Right hindlimb (tissue), 1 donor: ENCODE data around the gene SMARCA1.

ENCODE experiments used
- DNase-seq: peaks from one replicate; pipeline ENCODE4 v3.0.0-alpha.2; 2018

The SMARCA1 gene

GRCh38 chrX:129525896-129526295, 2.6 kb upstream of the SMARCA1 start:
- DNase-seq, result no peak

GRCh38 chrX:129525162-129525561, 1.9 kb upstream of the SMARCA1 start:
- DNase-seq, result no peak

- DNase-seq, result no peak
Observed at GRCh38 chrX:129524250-129524850, 1.1 kb upstream of the SMARCA1 start.

GRCh38 chrX:129522184-129523078, 859 bp downstream of the SMARCA1 start:
- DNase-seq, result peak; percentile 80

- DNase-seq, result no peak
Observed at GRCh38 chrX:129520151-129520550, 3.1 kb downstream of the SMARCA1 start.

GRCh38 chrX:129516402-129516801, 6.9 kb downstream of the SMARCA1 start:
- no peak for DNase-seq

- DNase-seq, result no peak
Observed at GRCh38 chrX:129512409-129512808, 10.9 kb downstream of the SMARCA1 start.

GRCh38 chrX:129511689-129512088, 11.6 kb downstream of the SMARCA1 start:
- no peak for DNase-seq

GRCh38 chrX:129510331-129510730, 13.0 kb downstream of the SMARCA1 start:
- DNase-seq, result no peak

GRCh38 chrX:129497146-129497843, 26.0 kb downstream of the SMARCA1 start:
- no peak for DNase-seq

- no peak for DNase-seq
Observed at GRCh38 chrX:129496625-129497024, 26.7 kb downstream of the SMARCA1 start.

GRCh38 chrX:129495900-129496299, 27.4 kb downstream of the SMARCA1 start:
- no peak for DNase-seq

GRCh38 chrX:129494887-129495286, 28.4 kb downstream of the SMARCA1 start:
- DNase-seq, result no peak

GRCh38 chrX:129493643-129494042, 29.6 kb downstream of the SMARCA1 start:
- no peak for DNase-seq

- no peak for DNase-seq
Observed at GRCh38 chrX:129490330-129490729, 33.0 kb downstream of the SMARCA1 start.

GRCh38 chrX:129488359-129488758, 34.9 kb downstream of the SMARCA1 start:
- no peak for DNase-seq

- no peak for DNase-seq
Observed at GRCh38 chrX:129480889-129481288, 42.4 kb downstream of the SMARCA1 start.

GRCh38 chrX:129478516-129478915, 44.8 kb downstream of the SMARCA1 start:
- DNase-seq, result peak; percentile 23

- no peak for DNase-seq
Observed at GRCh38 chrX:129472116-129472515, 51.2 kb downstream of the SMARCA1 start.

GRCh38 chrX:129462707-129463106, 60.6 kb downstream of the SMARCA1 start:
- DNase-seq, result no peak

- DNase-seq, result no peak
Observed at GRCh38 chrX:129461801-129462456, 61.4 kb downstream of the SMARCA1 start.

- no peak for DNase-seq
Observed at GRCh38 chrX:129452523-129452922, 70.8 kb downstream of the SMARCA1 start.

GRCh38 chrX:129450123-129450522, 73.2 kb downstream of the SMARCA1 start:
- no peak for DNase-seq
